ENCODE results near the gene FAM124B.

DNA sequence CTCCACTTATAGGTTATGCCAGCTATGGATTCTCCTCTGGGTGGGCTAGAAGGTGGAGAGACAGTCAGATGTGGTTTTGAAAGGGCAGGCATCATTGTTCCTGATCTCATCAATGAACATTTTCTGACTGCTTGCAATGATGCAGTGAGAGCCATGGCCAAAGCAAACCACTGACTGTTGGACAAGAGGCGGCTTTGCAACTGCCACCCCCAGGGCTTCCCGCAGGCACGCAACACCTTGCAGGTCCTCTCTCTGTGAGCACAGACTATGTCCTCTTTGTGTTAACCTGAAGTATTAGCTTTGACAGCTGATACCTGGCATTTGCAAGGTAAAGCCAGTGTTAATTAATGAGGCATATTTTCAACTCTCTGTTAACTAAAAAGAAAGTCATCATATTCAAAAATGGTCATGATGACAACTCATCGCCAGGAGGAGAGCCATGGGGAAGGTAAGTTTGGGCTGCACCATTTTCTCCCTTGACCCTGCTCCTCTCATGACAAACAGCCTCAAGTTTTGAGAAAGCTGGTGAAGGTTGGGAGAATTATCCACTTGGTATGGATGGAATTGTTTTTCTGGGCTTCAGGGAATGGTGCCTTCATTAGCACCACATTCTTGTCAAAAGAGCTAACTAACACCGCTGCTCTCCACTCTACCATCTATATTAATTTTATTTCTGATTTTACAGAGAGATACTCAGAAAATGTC, 14.9 kb upstream of the FAM124B start:
- TF ChIP-seq POLR2A (IDR thresholded peaks at IDR 0.05; ENCODE audit: low read depth, low read length) (no peak), POLR2AphosphoS5 (IDR thresholded peaks at IDR 0.05; ENCODE audit: low read depth, low read length) (no peak)
